T-helper 1 cell treated with Interleukin-12 subunit alpha and Interleukin-12 subunit beta and Interleukin-4 antibody, amounts not matched to agents 30 μg/mL and 1 μg/mL, for 36 hours (primary cell): Measurements from ENCODE around the gene ELL.
A peak's percentile ranks its signal among the peaks of the same experiment; 100 is the strongest.

Source experiments
- H3K27ac Mint-ChIP-seq: one replicate; pipeline ENCODE4 v1.8.0; 2021; ENCODE audit warnings: mild to moderate bottlenecking, mixed read lengths
- H3K27me3 Mint-ChIP-seq: one replicate; pipeline ENCODE4 v1.8.0; 2021; ENCODE audit warnings: low read depth, mixed read lengths
- H3K36me3 Mint-ChIP-seq: one replicate; pipeline ENCODE4 v1.8.0; 2021; ENCODE audit warnings: low read depth, mixed read lengths
- H3K4me1 Mint-ChIP-seq: one replicate; pipeline ENCODE4 v1.8.0; 2021; ENCODE audit warnings: low read depth, mixed read lengths
- H3K4me3 Mint-ChIP-seq: one replicate; pipeline ENCODE4 v1.8.0; 2021; ENCODE audit warnings: mild to moderate bottlenecking, moderate library complexity, mixed read lengths
- H3K9me3 Mint-ChIP-seq: one replicate; pipeline ENCODE4 v1.8.0; 2021; ENCODE audit warnings: mixed read lengths

ELL gene

GRCh38 chr19:18430417-18431144, 91.3 kb downstream of the ELL start:
- no peaks in the 10 kb centered on the region for H3K36me3 Mint-ChIP-seq
- no peak overlapping the region for H3K4me3 Mint-ChIP-seq
- no peak overlapping the region for H3K27ac Mint-ChIP-seq
- no peaks in the 10 kb centered on the region for H3K9me3 Mint-ChIP-seq
- H3K27me3 Mint-ChIP-seq = no peaks in the 10 kb centered on the region
- peaks cover 7% of the 10 kb centered on the region for H3K4me1 Mint-ChIP-seq

- H3K27ac Mint-ChIP-seq = peak overlapping the region; percentile 26
- H3K4me3 Mint-ChIP-seq = no peak overlapping the region
- no peaks in the 10 kb centered on the region for H3K36me3 Mint-ChIP-seq
- H3K4me1 Mint-ChIP-seq = peaks cover 7% of the 10 kb centered on the region
- H3K9me3 Mint-ChIP-seq = no peaks in the 10 kb centered on the region
- no peaks in the 10 kb centered on the region for H3K27me3 Mint-ChIP-seq
Measured at GRCh38 chr19:18429717-18430416, 92.0 kb downstream of the ELL start.

- H3K4me1 Mint-ChIP-seq = peaks cover 8% of the 10 kb centered on the region
- H3K9me3 Mint-ChIP-seq = no peaks in the 10 kb centered on the region
- H3K27ac Mint-ChIP-seq = no peak overlapping the region
- no peaks in the 10 kb centered on the region for H3K36me3 Mint-ChIP-seq
- no peaks in the 10 kb centered on the region for H3K27me3 Mint-ChIP-seq
- no peak overlapping the region for H3K4me3 Mint-ChIP-seq
Measured at GRCh38 chr19:18428787-18429674, 92.8 kb downstream of the ELL start.

GRCh38 chr19:18428173-18428786, 93.6 kb downstream of the ELL start:
- Mint-ChIP-seq H3K36me3 (no peaks in the 10 kb centered on the region), H3K4me1 (peaks cover 14% of the 10 kb centered on the region), H3K9me3 (no peaks in the 10 kb centered on the region), H3K4me3 (no peak overlapping the region), H3K27me3 (no peaks in the 10 kb centered on the region), H3K27ac (peak overlapping the region; percentile 41)

- H3K9me3 Mint-ChIP-seq = no peaks in the 10 kb centered on the region
Measured at GRCh38 chr19:18427743-18428113, 94.1 kb downstream of the ELL start.

GRCh38 chr19:18427080-18427742, 94.7 kb downstream of the ELL start:
- H3K36me3 Mint-ChIP-seq = peaks cover 2% of the 10 kb centered on the region
- no peaks in the 10 kb centered on the region for H3K27me3 Mint-ChIP-seq

More at GRCh38 chr19:18427743-18428113, 94.1 kb downstream of the ELL start:
- Mint-ChIP-seq H3K36me3 (peaks cover 2% of the 10 kb centered on the region), H3K27ac (no peak overlapping the region), H3K27me3 (no peaks in the 10 kb centered on the region), H3K4me1 (peaks cover 19% of the 10 kb centered on the region), H3K4me3 (no peak overlapping the region)

GRCh38 chr19:18426416-18426767, 95.5 kb downstream of the ELL start:
- H3K9me3 Mint-ChIP-seq = no peaks in the 10 kb centered on the region
- H3K27ac Mint-ChIP-seq = no peak overlapping the region
- H3K4me3 Mint-ChIP-seq = no peak overlapping the region
- H3K27me3 Mint-ChIP-seq = no peaks in the 10 kb centered on the region
- peaks cover 31% of the 10 kb centered on the region for H3K4me1 Mint-ChIP-seq
- peaks cover 2% of the 10 kb centered on the region for H3K36me3 Mint-ChIP-seq

More at GRCh38 chr19:18427080-18427742, 94.7 kb downstream of the ELL start:
- peaks cover 23% of the 10 kb centered on the region for H3K4me1 Mint-ChIP-seq
- no peak overlapping the region for H3K27ac Mint-ChIP-seq
- no peaks in the 10 kb centered on the region for H3K9me3 Mint-ChIP-seq
- H3K4me3 Mint-ChIP-seq = no peak overlapping the region

- Mint-ChIP-seq H3K36me3 (peaks cover 2% of the 10 kb centered on the region), H3K9me3 (no peaks in the 10 kb centered on the region), H3K4me3 (no peak overlapping the region), H3K27me3 (no peaks in the 10 kb centered on the region), H3K27ac (peak overlapping the region; percentile 76), H3K4me1 (peaks cover 37% of the 10 kb centered on the region)
Measured at GRCh38 chr19:18425515-18426415, 96.1 kb downstream of the ELL start.

GRCh38 chr19:18424890-18425514, 96.9 kb downstream of the ELL start:
- H3K27me3 Mint-ChIP-seq = no peaks in the 10 kb centered on the region
- peaks cover 5% of the 10 kb centered on the region for H3K36me3 Mint-ChIP-seq
- no peaks in the 10 kb centered on the region for H3K9me3 Mint-ChIP-seq
- H3K4me3 Mint-ChIP-seq = no peak overlapping the region
- peaks cover 41% of the 10 kb centered on the region for H3K4me1 Mint-ChIP-seq
- peak overlapping the region; percentile 6 for H3K27ac Mint-ChIP-seq

GRCh38 chr19:18424122-18424889, 97.6 kb downstream of the ELL start:
- H3K36me3 Mint-ChIP-seq = peaks cover 5% of the 10 kb centered on the region
- peak overlapping the region; percentile 6 for H3K27ac Mint-ChIP-seq
- no peaks in the 10 kb centered on the region for H3K27me3 Mint-ChIP-seq
- no peak overlapping the region for H3K4me3 Mint-ChIP-seq
- no peaks in the 10 kb centered on the region for H3K9me3 Mint-ChIP-seq
- peaks cover 38% of the 10 kb centered on the region for H3K4me1 Mint-ChIP-seq

- Mint-ChIP-seq H3K4me3 (peak overlapping the region; percentile 76), H3K9me3 (no peaks in the 10 kb centered on the region), H3K27me3 (no peaks in the 10 kb centered on the region), H3K4me1 (peaks cover 45% of the 10 kb centered on the region), H3K27ac (peak overlapping the region; percentile 71), H3K36me3 (peaks cover 5% of the 10 kb centered on the region)
Measured at GRCh38 chr19:18423258-18424020, 98.4 kb downstream of the ELL start.
